GM23338 (cell line): Measurements from ENCODE around the gene ATL3.

Experiments
- CREB1 ChIP-seq: fragments of 250-450 bp; sonication (Bioruptor Pico); IDR thresholded peaks from 2 replicates; pipeline ENCODE4 v1.5.0; 2020; ENCODE audit warnings: low read depth, mild to moderate bottlenecking, moderate library complexity
- CTCF ChIP-seq, 2 experiments: fragments of 200-600 bp in 1 of 2; sonication (generic) in 1 of 2; conservative IDR thresholded peaks; 2 replicates each; pipeline versions ENCODE4 v1.5.1 to v1.6.1; 2016 to 2017; ENCODE audit warnings: antibody characterized with exemption in 2 of 2, low read depth in 2 of 2, mild to moderate bottlenecking in 2 of 2, moderate library complexity in 1 of 2
- EZH2 ChIP-seq: fragments of 200-600 bp; sonication (generic); IDR thresholded peaks from one replicate; pipeline ENCODE4 v1.8.0; 2017; ENCODE audit warnings: antibody characterized with exemption, mild to moderate bottlenecking, low read depth; ENCODE audit not compliant: unreplicated experiment
- EZH2phosphoT487 ChIP-seq: fragments of 200-600 bp; sonication (generic); IDR thresholded peaks from one replicate; pipeline ENCODE4 v1.8.1; 2018; ENCODE audit warnings: antibody characterized with exemption; ENCODE audit not compliant: unreplicated experiment
- ZNF114 ChIP-seq: fragments of 250-450 bp; sonication (Bioruptor Pico); IDR thresholded peaks from 2 replicates; pipeline ENCODE4 v1.5.0; 2020; ENCODE audit warnings: mild to moderate bottlenecking, moderate library complexity

GRCh38 chr11:63609971-63610580, 61.1 kb downstream of the ATL3 start:
- no peak for TF ChIP-seq EZH2
- TF ChIP-seq ZNF114 (CRISPR knock-in tag): no peak
- TF ChIP-seq EZH2phosphoT487: no peak
- TF ChIP-seq CTCF (conservative IDR thresholded peaks at IDR 0.05; ENCODE audit: low read depth in 2 of 2): no peak
- TF ChIP-seq CREB1 (CRISPR knock-in tag): no peak
